Neuronal stem cell (in vitro differentiated cells): ENCODE measurements around the gene PADI4. TPM values are rescaled to one million over a fixed set of nuclear protein-coding genes. Genes with fewer than 3 reads are reported as not detected.

Source experiments
- DNase-seq: peaks from one replicate; pipeline ENCODE4 v3.0.0-alpha.2; 2013; ENCODE audit warnings: low spot score
- H2AFZ ChIP-seq: one replicate; pipeline ENCODE4 v1.6.1; 2013; ENCODE audit warnings: mild to moderate bottlenecking, low read length, inconsistent platforms
- H2AK5ac ChIP-seq: 2 replicates; pipeline ENCODE4 v1.6.1; 2013; ENCODE audit warnings: low read depth, mild to moderate bottlenecking, inconsistent platforms, low read length, moderate library complexity, mixed read lengths
- H2BK120ac ChIP-seq: 2 replicates; pipeline ENCODE4 v1.6.1; 2013; ENCODE audit warnings: low read depth, mild to moderate bottlenecking, inconsistent platforms, low read length, moderate library complexity, mixed read lengths
- H2BK12ac ChIP-seq: one replicate; pipeline ENCODE4 v1.6.1; 2013; ENCODE audit warnings: low read length, inconsistent platforms
- H2BK15ac ChIP-seq: 2 replicates; pipeline ENCODE4 v1.6.1; 2013; ENCODE audit warnings: mild to moderate bottlenecking, low read length, inconsistent platforms, mixed read lengths
- H2BK5ac ChIP-seq: one replicate; pipeline ENCODE4 v1.6.1; 2013; ENCODE audit warnings: inconsistent platforms, mild to moderate bottlenecking, low read length, moderate library complexity
- H3K14ac ChIP-seq: one replicate; pipeline ENCODE4 v1.6.1; 2013; ENCODE audit warnings: low read length, inconsistent platforms
- H3K18ac ChIP-seq: 2 replicates; pipeline ENCODE4 v1.6.1; 2013; ENCODE audit warnings: low read length, inconsistent platforms
- H3K23ac ChIP-seq: 2 replicates; pipeline ENCODE4 v1.6.1; 2013; ENCODE audit warnings: low read depth, mild to moderate bottlenecking, mixed read lengths, low read length, inconsistent platforms; ENCODE audit not compliant: poor library complexity
- H3K27ac ChIP-seq: replicated peaks from 3 replicates; pipeline ENCODE4 v1.5.1; 2013; ENCODE audit warnings: low read length, inconsistent platforms
- H3K27me3 ChIP-seq, 3 experiments: 2 replicates each; pipeline ENCODE4 v1.6.1; 2013; ENCODE audit warnings: low read length in 3 of 3, mild to moderate bottlenecking in 2 of 3, inconsistent platforms in 1 of 3, low read depth in 1 of 3, mixed read lengths in 1 of 3, moderate library complexity in 1 of 3; ENCODE audit not compliant: control insufficient read depth in 3 of 3, insufficient read depth in 3 of 3
- H3K36me3 ChIP-seq, 2 donors: replicated peaks in 1 of 2; 2 replicates each; pipeline ENCODE4 v1.6.1; 2013; ENCODE audit warnings: low read length in 2 of 2; ENCODE audit not compliant: control insufficient read depth in 2 of 2, insufficient read depth in 2 of 2
- H3K4ac ChIP-seq: 2 replicates; pipeline ENCODE4 v1.6.1; 2013; ENCODE audit warnings: inconsistent platforms, mild to moderate bottlenecking, low read length, moderate library complexity
- H3K4me1 ChIP-seq, 2 donors: 1 replicate in 1 of 2; 2 replicates in 1 of 2; pipeline ENCODE4 v1.6.1; 2013; ENCODE audit warnings: low read length in 2 of 2, low read depth in 1 of 2; ENCODE audit not compliant: control insufficient read depth in 2 of 2, insufficient read depth in 1 of 2
- H3K4me2 ChIP-seq: one replicate; pipeline ENCODE4 v1.6.1; 2013; ENCODE audit warnings: mild to moderate bottlenecking, low read length, inconsistent platforms; ENCODE audit not compliant: insufficient read depth, poor library complexity, severe bottlenecking
- H3K4me3 ChIP-seq, 2 donors: 2 replicates each; pipeline ENCODE4 v1.5.1; 2013; ENCODE audit warnings: low read length in 2 of 2, mild to moderate bottlenecking in 2 of 2, inconsistent platforms in 1 of 2, moderate library complexity in 1 of 2
- H3K79me1 ChIP-seq: one replicate; pipeline ENCODE4 v1.6.1; 2013; ENCODE audit warnings: low read depth, mild to moderate bottlenecking, inconsistent platforms, low read length, moderate library complexity
- H3K9ac ChIP-seq: one replicate; pipeline ENCODE4 v1.6.1; 2013; ENCODE audit warnings: mild to moderate bottlenecking, low read depth, low read length, inconsistent platforms; ENCODE audit not compliant: poor library complexity
- H3K9me3 ChIP-seq, 2 donors: replicated peaks in 1 of 2; 2 replicates each; pipeline versions ENCODE3 to v1.6.1; 2013; ENCODE audit warnings: low read length in 2 of 2, mild to moderate bottlenecking in 2 of 2, inconsistent platforms in 1 of 2, low read depth in 1 of 2, mixed read lengths in 1 of 2, moderate library complexity in 1 of 2; ENCODE audit not compliant: control insufficient read depth in 2 of 2, insufficient read depth in 1 of 2
- H4K8ac ChIP-seq: one replicate; pipeline ENCODE4 v1.6.1; 2013; ENCODE audit warnings: low read depth, mild to moderate bottlenecking, inconsistent platforms, low read length, moderate library complexity
- H4K91ac ChIP-seq: one replicate; pipeline ENCODE4 v1.6.1; 2013; ENCODE audit warnings: low read length, low read depth, mild to moderate bottlenecking, inconsistent platforms; ENCODE audit not compliant: poor library complexity
- WGBS, 2 donors: extraction: QIAGEN DNeasy Blood & Tissue Kit; methylation state at CpG; one replicate each; pipeline ENCODE4 v1.1.7; 2013; ENCODE audit warnings: missing lambda C conversion rate in 2 of 2, mixed read lengths in 1 of 2; ENCODE audit not compliant: insufficient read length in 2 of 2, insufficient replicate concordance in 1 of 2; ENCODE audit errors: extremely low coverage in 2 of 2; 5-methylcytosine and 5-hydroxymethylcytosine counted together
- polyA plus RNA-seq, 2 experiments: library from polyadenylated mRNA; stranded (reverse); fragments of 200-250 nt; gene quantifications; one replicate each; pipeline ENCODE4 v1.2.3, GENCODE V29; 2013

Gene PADI4
- not detected for polyA plus RNA-seq (2013, experiment 1 of 2)
- not detected for polyA plus RNA-seq (2013, experiment 2 of 2)

- Histone ChIP-seq H3K23ac (peak within 1 kb of the TSS; percentile 20), H2BK12ac (no peak within 1 kb of the TSS), H3K79me1 (no peaks in the 10 kb centered on the region), H3K4ac (no peak within 1 kb of the TSS), H3K36me3 (no peaks in the 10 kb centered on the region), H3K4me2 (no peak within 1 kb of the TSS), H2BK15ac (peak within 1 kb of the TSS; percentile 79), H3K18ac (peak within 1 kb of the TSS; percentile 65), H3K9ac (no peak within 1 kb of the TSS), H4K8ac (peak within 1 kb of the TSS; percentile 20), H2BK5ac (no peak within 1 kb of the TSS), H3K9me3 (peaks cover 0 to under 1% of the 10 kb centered on the region in 2 donors), H3K27ac (no peak within 1 kb of the TSS), H3K4me1 (peaks cover 0 to 10% of the 10 kb centered on the region in 2 donors), H2AFZ (no peak within 1 kb of the TSS), H2BK120ac (no peak within 1 kb of the TSS), H4K91ac (no peak within 1 kb of the TSS), H3K27me3 (no peaks in the 10 kb centered on the region), H3K14ac (peak within 1 kb of the TSS; percentile 83), H2AK5ac (no peak within 1 kb of the TSS), H3K4me3 (peak within 1 kb of the TSS in 1 of 2 donors; percentile 55)
- WGBS, 2 donors, result no CpG with 5 or more reads among the region's 8 CpGs
- DNase-seq, result no peak
Observed at GRCh38 chr1:17307946-17308345, at the start of gene PADI4. PADI4 (plus strand) TSS chr1:17308197; CDS start chr1:17308223, 26 bp downstream.

GRCh38 chr1:17258758-17259130 is 49.3 kb upstream of the PADI4 start:
- no peaks in the 10 kb centered on the region for H3K79me1 ChIP-seq
- H3K36me3 ChIP-seq, result no peaks in the 10 kb centered on the region
- no peak overlapping the region for H2AFZ ChIP-seq
- H3K23ac ChIP-seq, result no peak overlapping the region
- no peak overlapping the region for H2BK5ac ChIP-seq
- no peak overlapping the region for H3K4me2 ChIP-seq
- no peak overlapping the region for H4K8ac ChIP-seq
- no peaks in the 10 kb centered on the region for H3K4me1 ChIP-seq
- no CpG with 5 or more reads among the region's 6 CpGs for WGBS, 2 donors
- no peak overlapping the region for H3K9ac ChIP-seq
- no peaks in the 10 kb centered on the region for H3K9me3 ChIP-seq
- no peak overlapping the region for H2BK15ac ChIP-seq
- no peak overlapping the region for H3K14ac ChIP-seq
- no peak for DNase-seq
- H3K27me3 ChIP-seq, result peaks cover 0 to 4% (median 0%) of the 10 kb centered on the region in 3 experiments
- no peak overlapping the region for H2BK12ac ChIP-seq
- H3K4ac ChIP-seq, result no peak overlapping the region
- no peak overlapping the region for H2BK120ac ChIP-seq
- H3K18ac ChIP-seq, result no peak overlapping the region
- H3K27ac ChIP-seq, result no peak overlapping the region
- no peak overlapping the region for H4K91ac ChIP-seq
- H3K4me3 ChIP-seq, result no peak overlapping the region
- no peak overlapping the region for H2AK5ac ChIP-seq

DNA sequence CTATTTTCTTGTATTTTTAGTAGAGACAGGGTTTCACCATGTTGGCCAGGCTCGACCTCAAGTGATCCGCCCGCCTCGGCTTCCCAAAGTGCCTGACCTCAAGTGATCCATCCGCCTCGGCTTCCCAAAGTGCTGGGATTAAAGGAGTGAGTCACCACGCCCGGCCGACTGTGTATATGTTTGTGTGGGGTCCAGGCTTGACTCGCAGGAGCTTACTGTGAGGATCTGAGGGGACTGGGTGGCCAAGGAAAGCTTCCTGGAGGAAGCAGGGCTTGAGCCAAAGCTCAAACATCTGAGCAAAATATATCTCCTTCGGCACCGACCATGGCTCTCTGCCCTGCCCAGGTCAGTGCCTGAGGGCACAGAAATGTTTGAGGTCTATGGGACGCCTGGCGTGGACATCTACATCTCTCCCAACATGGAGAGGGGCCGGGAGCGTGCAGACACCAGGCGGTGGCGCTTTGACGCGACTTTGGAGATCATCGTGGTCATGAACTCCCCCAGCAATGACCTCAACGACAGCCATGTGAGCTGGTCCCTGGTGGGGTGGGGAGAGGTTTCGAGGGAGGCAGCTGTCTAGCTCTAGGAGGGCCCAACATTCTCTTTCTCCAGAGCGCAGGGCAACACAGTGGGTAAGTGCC is 48.6 kb upstream of the PADI4 start:
- peaks cover 0 to 4% (median 0%) of the 10 kb centered on the region in 3 experiments for H3K27me3 ChIP-seq
- no peak overlapping the region for H2BK12ac ChIP-seq
- no peaks in the 10 kb centered on the region for H3K36me3 ChIP-seq
- H2AK5ac ChIP-seq, result no peak overlapping the region
- no peak overlapping the region for H3K27ac ChIP-seq
- no peak overlapping the region for H3K4ac ChIP-seq
- no peak overlapping the region for H3K4me3 ChIP-seq
- no peak overlapping the region for H2BK120ac ChIP-seq
- no peaks in the 10 kb centered on the region for H3K79me1 ChIP-seq
- peak overlapping the region; percentile 53 for H3K23ac ChIP-seq
- H4K91ac ChIP-seq, result no peak overlapping the region
- H4K8ac ChIP-seq, result no peak overlapping the region
- no peak overlapping the region for H2BK5ac ChIP-seq
- no peak overlapping the region for H3K4me2 ChIP-seq
- no peaks in the 10 kb centered on the region for H3K9me3 ChIP-seq
- no peak for DNase-seq
- no CpG with 5 or more reads among the region's 24 CpGs for WGBS, 2 donors
- no peak overlapping the region for H2AFZ ChIP-seq
- H3K14ac ChIP-seq, result no peak overlapping the region
- no peaks in the 10 kb centered on the region for H3K4me1 ChIP-seq
- peak overlapping the region; percentile 29 for H3K18ac ChIP-seq
- H2BK15ac ChIP-seq, result no peak overlapping the region
- no peak overlapping the region for H3K9ac ChIP-seq

- no peaks in the 10 kb centered on the region for H3K4me1 ChIP-seq
- no peak overlapping the region for H3K18ac ChIP-seq
- no peak overlapping the region for H2BK12ac ChIP-seq
- no peak overlapping the region for H4K91ac ChIP-seq
- H3K9me3 ChIP-seq, result no peaks in the 10 kb centered on the region
- H3K27me3 ChIP-seq, result peaks cover 0 to 4% (median 0%) of the 10 kb centered on the region in 3 experiments
- DNase-seq, result no peak
- H2BK15ac ChIP-seq, result no peak overlapping the region
- H3K23ac ChIP-seq, result no peak overlapping the region
- H3K36me3 ChIP-seq, result no peaks in the 10 kb centered on the region
- peak overlapping the region; percentile 6 for H2AK5ac ChIP-seq
- no peak overlapping the region for H3K14ac ChIP-seq
- no peak overlapping the region for H3K27ac ChIP-seq
- H3K9ac ChIP-seq, result peak overlapping the region; percentile 34
- H3K79me1 ChIP-seq, result no peaks in the 10 kb centered on the region
- no peak overlapping the region for H2BK120ac ChIP-seq
- H3K4ac ChIP-seq, result no peak overlapping the region
- H3K4me2 ChIP-seq, result no peak overlapping the region
- H2AFZ ChIP-seq, result no peak overlapping the region
- no peak overlapping the region for H2BK5ac ChIP-seq
- H4K8ac ChIP-seq, result no peak overlapping the region
- H3K4me3 ChIP-seq, result no peak overlapping the region
- WGBS, 2 donors, result no CpG with 5 or more reads among the region's 7 CpGs
Observed at GRCh38 chr1:17260264-17260663, 47.7 kb upstream of the PADI4 start.
